Measurements from ENCODE around the gene SGMS1.
A peak's percentile ranks its signal among the peaks of the same experiment; 100 is the strongest.

The SGMS1 gene

DNA sequence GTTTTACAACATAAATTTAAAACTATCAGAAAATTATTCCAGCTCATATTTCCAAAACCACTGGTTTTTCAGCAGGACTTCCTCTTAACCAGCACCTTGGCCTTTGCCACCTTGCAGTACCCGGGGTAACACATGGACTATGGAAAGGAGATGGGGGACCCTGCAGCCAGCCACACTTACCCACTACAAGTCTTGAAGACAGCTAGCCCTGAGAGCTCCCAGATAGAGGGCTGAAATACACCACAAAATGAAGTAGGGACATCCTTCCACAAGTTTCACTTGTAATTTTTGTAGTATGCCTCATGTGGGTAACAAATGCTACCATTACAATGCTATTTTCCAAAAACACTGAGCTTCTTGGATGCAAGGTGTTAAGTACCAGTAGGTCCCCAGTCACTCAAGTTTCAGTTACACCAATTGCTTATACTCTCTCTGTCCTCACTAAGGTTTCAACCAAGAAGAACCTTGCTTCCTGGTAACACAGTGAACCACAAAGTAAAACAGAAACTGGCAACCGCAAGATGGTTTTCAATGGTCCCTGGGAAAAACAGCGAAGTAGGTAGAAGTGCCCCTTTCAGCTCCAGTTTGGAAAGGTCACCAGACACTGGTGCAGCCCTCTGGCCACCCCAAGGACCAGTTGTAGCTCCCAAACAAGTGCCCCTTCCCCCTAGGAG, 110.9 kb downstream of the SGMS1 start:
- no peak overlapping the region for H3K4me3 ChIP-seq (ENCODE audit: low read depth, low read length)
- no peak for DNase-seq (ENCODE audit: low read depth)
- TF ChIP-seq, protein P1, sequence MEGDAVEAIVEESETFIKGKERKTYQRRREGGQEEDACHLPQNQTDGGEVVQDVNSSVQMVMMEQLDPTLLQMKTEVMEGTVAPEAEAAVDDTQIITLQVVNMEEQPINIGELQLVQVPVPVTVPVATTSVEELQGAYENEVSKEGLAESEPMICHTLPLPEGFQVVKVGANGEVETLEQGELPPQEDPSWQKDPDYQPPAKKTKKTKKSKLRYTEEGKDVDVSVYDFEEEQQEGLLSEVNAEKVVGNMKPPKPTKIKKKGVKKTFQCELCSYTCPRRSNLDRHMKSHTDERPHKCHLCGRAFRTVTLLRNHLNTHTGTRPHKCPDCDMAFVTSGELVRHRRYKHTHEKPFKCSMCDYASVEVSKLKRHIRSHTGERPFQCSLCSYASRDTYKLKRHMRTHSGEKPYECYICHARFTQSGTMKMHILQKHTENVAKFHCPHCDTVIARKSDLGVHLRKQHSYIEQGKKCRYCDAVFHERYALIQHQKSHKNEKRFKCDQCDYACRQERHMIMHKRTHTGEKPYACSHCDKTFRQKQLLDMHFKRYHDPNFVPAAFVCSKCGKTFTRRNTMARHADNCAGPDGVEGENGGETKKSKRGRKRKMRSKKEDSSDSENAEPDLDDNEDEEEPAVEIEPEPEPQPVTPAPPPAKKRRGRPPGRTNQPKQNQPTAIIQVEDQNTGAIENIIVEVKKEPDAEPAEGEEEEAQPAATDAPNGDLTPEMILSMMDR (conservative IDR thresholded peaks at IDR 0.05; ENCODE audit: low read depth, low read length), result no peak

GRCh38 chr10:50512214-50512595, 111.6 kb downstream of the SGMS1 start:
- TF ChIP-seq, protein P1 (conservative IDR thresholded peaks at IDR 0.05; ENCODE audit: low read depth, low read length), result no peak
- DNase-seq (ENCODE audit: low read depth), result peak; percentile 67
- no peak overlapping the region for H3K4me3 ChIP-seq (ENCODE audit: low read depth, low read length)

- TF ChIP-seq, protein P1 (conservative IDR thresholded peaks at IDR 0.05; ENCODE audit: low read depth, low read length), result no peak
- peak; percentile 34 for DNase-seq (ENCODE audit: low read depth)
- no peak overlapping the region for H3K4me3 ChIP-seq (ENCODE audit: low read depth, low read length)
Measured at GRCh38 chr10:50511492-50512213, 112.1 kb downstream of the SGMS1 start.

DNA sequence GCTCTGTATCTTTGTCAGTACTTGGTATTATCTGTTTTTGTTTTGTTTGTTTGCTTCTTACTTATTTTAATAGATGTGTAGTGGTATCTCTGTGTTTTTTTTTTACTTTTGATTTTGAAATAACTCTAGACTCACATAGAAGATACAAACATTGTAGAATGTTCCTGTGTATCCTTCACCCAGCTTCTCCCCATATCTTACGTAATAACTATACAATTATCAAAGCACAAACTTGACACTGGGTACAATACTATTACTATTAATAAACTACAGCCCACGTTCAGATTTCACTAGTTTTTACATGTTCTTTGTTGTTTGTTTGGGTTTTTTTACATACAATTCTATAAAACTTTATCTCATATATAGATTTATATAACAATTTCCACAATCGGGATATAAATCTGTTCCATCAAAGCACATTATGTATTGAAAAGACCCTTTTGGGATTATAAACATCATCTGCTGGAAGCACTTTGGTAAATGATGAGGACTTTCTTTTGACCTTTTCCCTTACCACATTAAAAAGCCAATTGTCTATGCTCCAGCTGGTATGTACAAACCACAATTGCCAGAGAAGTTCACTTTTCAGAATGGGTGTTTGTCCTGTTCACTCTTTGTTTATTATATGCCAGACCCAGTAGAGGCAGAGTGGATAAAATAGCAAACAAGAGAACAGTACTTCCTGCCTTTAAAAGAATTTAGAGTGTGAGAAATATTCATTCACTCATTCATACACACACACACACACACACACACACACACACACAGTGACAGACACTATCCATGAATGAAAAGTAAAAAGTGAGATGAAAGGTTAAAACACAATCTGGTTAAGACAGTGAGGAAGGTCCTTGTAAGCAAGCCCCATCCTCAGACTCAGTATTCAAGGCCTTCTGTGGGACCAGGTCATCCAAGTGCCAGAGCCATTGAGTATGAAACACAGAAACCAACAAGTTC, 113.0 kb downstream of the SGMS1 start:
- peak; percentile 27 for DNase-seq (ENCODE audit: low read depth)
- TF ChIP-seq, protein P1 (conservative IDR thresholded peaks at IDR 0.05; ENCODE audit: low read depth, low read length), result no peak
- no peak overlapping the region for H3K4me3 ChIP-seq (ENCODE audit: low read depth, low read length)

DNA sequence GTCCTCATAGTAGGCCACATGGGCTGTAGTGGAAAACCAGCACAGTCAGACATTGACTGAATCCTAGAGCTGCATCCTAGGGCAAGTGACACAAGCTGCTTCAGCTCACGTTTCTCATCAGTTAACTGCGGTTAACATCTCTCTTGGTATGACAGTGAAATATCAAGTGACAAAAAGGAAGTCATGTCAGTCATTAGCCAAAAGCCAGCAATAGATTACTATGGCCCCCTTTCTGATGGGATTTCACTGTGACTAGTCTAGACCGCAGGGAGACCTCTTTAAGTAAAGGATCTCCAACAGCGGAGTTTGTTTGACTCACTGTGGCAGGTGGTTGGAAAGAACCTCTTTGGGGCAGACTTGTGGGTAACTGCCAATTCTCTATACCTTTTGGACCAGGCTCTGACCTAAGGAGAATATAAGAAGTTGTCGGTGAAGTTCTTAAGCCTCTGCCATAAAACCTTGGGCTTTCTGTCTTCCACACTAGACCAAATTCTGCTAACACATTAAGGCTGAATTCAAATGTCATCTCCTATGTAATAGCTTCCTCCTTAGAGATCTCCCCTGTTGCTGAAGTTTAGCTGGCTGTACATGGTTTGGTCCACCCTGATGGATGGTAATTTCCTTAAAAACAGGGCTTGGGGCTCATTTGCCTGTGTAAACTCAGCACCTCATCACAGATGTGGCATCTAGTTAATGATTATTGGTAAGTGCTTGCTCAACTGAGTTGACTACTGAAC, 115.3 kb downstream of the SGMS1 start:
- DNase-seq (ENCODE audit: low read depth), result no peak
- no peak overlapping the region for H3K4me3 ChIP-seq (ENCODE audit: low read depth, low read length)
- TF ChIP-seq, protein P1 (conservative IDR thresholded peaks at IDR 0.05; ENCODE audit: low read depth, low read length), result no peak

DNA sequence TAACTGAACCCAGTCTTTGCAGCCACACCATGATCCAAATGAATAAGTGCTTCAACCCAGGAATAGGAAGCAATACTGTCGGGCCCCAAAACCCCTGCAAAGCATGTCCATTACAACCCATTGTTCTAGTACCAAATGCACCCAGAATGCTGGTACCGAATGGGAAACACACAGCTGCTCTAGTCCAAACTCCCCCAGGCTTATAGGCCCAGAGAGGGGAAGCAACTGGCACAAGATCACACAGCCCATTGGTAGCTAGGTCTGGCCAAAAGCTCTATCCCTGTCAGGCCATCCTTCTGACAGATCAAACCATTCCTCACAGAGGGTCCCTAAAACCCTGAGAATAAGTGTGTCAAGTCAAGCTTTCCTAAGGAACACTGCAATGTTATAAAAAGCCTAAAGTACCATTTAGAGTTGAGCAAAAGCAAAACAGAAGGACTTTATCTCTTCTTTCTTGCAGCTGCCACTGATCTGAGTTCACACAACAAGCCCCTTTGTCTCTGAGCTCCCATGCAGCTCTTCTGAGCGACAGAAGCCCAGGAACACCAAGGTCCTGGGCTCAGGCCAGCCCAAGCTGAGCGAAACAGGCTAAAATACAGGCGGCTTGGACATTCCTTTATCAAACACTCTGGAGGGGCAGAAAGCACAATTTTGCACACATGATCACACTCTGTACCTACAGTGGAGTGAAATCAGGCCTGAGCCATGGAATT, 116.7 kb downstream of the SGMS1 start:
- DNase-seq (ENCODE audit: low read depth), result no peak
- TF ChIP-seq, protein P1 (conservative IDR thresholded peaks at IDR 0.05; ENCODE audit: low read depth, low read length), result no peak
- no peak overlapping the region for H3K4me3 ChIP-seq (ENCODE audit: low read depth, low read length)
